ENCODE data around the gene GINS2. TPM values are rescaled to one million over a fixed set of nuclear protein-coding genes. Genes with fewer than 3 reads are reported as not detected.

GINS2 gene
- total RNA-seq, 1 experiment from 2014 or later: 20.2 TPM

GRCh38 chr16:85685251-85685650, 3.5 kb downstream of the GINS2 start:
- peaks cover 3% of the 10 kb centered on the region for H3F3A ChIP-seq (ENCODE audit: insufficient read depth, low read depth)
- H3K9me2 ChIP-seq (ENCODE audit: insufficient read depth): no peaks in the 10 kb centered on the region
- intact Hi-C loops (cut with micrococcal nuclease; ENCODE audit: unreplicated experiment): no loop called here
- 0 out of 2 replicates have a peak, but pooled peaks cover 5% of the 10 kb centered on the region for H3K4me1 ChIP-seq (replicated peaks; ENCODE audit: insufficient read depth)
- no peaks in the 10 kb centered on the region for H3K9me3 ChIP-seq (ENCODE audit: insufficient read depth, low read depth)
- POLR2A ChIA-PET (ENCODE audit: unreplicated experiment): no interaction called here
- no peak overlapping the region for H3K4me3 ChIP-seq
- H3K4me2 ChIP-seq: no peak overlapping the region
- TF ChIP-seq EZH2 (IDR thresholded peaks at IDR 0.05; ENCODE audit: low read depth) (no peak), CTCF (conservative IDR thresholded peaks at IDR 0.05) (no peak)
- CTCF ChIA-PET: no interaction called here
- H3K27me3 ChIP-seq (ENCODE audit: insufficient read depth, low read depth): no peaks in the 10 kb centered on the region
- no TSS peak for BruUV-seq (replicated peaks)
- peaks cover 14% of the 10 kb centered on the region for H3K79me2 ChIP-seq (ENCODE audit: low read depth)
- H3K27ac ChIP-seq: no peak overlapping the region
- H2AFZ ChIP-seq: no peak overlapping the region
- no peak for DNase-seq
- no peaks in the 10 kb centered on the region for H3K36me3 ChIP-seq (ENCODE audit: low read depth)
- H4K20me1 ChIP-seq (ENCODE audit: insufficient read depth): no peaks in the 10 kb centered on the region

GRCh38 chr16:85683363-85683762, 5.4 kb downstream of the GINS2 start:
- no peak for DNase-seq
- peaks cover 13% of the 10 kb centered on the region for H3K79me2 ChIP-seq (ENCODE audit: low read depth)
- H3K27ac ChIP-seq: no peak overlapping the region
- no peaks in the 10 kb centered on the region for H3K9me2 ChIP-seq (ENCODE audit: insufficient read depth)
- H3K4me3 ChIP-seq: no peak overlapping the region
- H3K9me3 ChIP-seq (ENCODE audit: insufficient read depth, low read depth): no peaks in the 10 kb centered on the region
- CTCF ChIA-PET: no interaction called here
- no peak for TF ChIP-seq CTCF (conservative IDR thresholded peaks at IDR 0.05)
- TF ChIP-seq EZH2 (IDR thresholded peaks at IDR 0.05; ENCODE audit: low read depth): no peak
- H3K36me3 ChIP-seq (ENCODE audit: low read depth): no peaks in the 10 kb centered on the region
- H3K4me2 ChIP-seq: no peak overlapping the region
- no TSS peak for BruUV-seq (replicated peaks)
- POLR2A ChIA-PET (ENCODE audit: unreplicated experiment): no interaction called here
- no peak overlapping the region for H2AFZ ChIP-seq
- H3K4me1 ChIP-seq (replicated peaks; ENCODE audit: insufficient read depth): 0 out of 2 replicates have a peak, but pooled peaks cover 5% of the 10 kb centered on the region
- no peaks in the 10 kb centered on the region for H4K20me1 ChIP-seq (ENCODE audit: insufficient read depth)
- H3K27me3 ChIP-seq (ENCODE audit: insufficient read depth, low read depth): no peaks in the 10 kb centered on the region
- no peaks in the 10 kb centered on the region; the same call in 1 of the 2 replicates for H3F3A ChIP-seq (ENCODE audit: insufficient read depth, low read depth)
- intact Hi-C loops (cut with micrococcal nuclease; ENCODE audit: unreplicated experiment): no loop called here

GRCh38 chr16:85682516-85682915, 6.2 kb downstream of the GINS2 start:
- no peak overlapping the region for H3K4me3 ChIP-seq
- no peaks in the 10 kb centered on the region for H3K9me3 ChIP-seq (ENCODE audit: insufficient read depth, low read depth)
- H3K9me2 ChIP-seq (ENCODE audit: insufficient read depth): no peaks in the 10 kb centered on the region
- H3K4me2 ChIP-seq: no peak overlapping the region
- TF ChIP-seq EZH2 (IDR thresholded peaks at IDR 0.05; ENCODE audit: low read depth) (no peak), CTCF (conservative IDR thresholded peaks at IDR 0.05) (no peak)
- H3K79me2 ChIP-seq (ENCODE audit: low read depth): peaks cover 4% of the 10 kb centered on the region; the same call in 1 of the 2 replicates
- H3K27me3 ChIP-seq (ENCODE audit: insufficient read depth, low read depth): no peaks in the 10 kb centered on the region
- ChIA-PET CTCF (no interaction called here), POLR2A (ENCODE audit: unreplicated experiment) (no interaction called here)
- no peaks in the 10 kb centered on the region for H4K20me1 ChIP-seq (ENCODE audit: insufficient read depth)
- no peak overlapping the region for H2AFZ ChIP-seq
- H3K4me1 ChIP-seq (replicated peaks; ENCODE audit: insufficient read depth): 0 out of 2 replicates have a peak, but pooled peaks cover 3% of the 10 kb centered on the region
- intact Hi-C loops (cut with micrococcal nuclease; ENCODE audit: unreplicated experiment): no loop called here
- BruUV-seq (replicated peaks): no TSS peak
- no peak for DNase-seq
- peaks cover 2% of the 10 kb centered on the region; the same call in 1 of the 2 replicates for H3F3A ChIP-seq (ENCODE audit: insufficient read depth, low read depth)
- H3K36me3 ChIP-seq (ENCODE audit: low read depth): no peaks in the 10 kb centered on the region; the same call in 1 of the 2 replicates
- H3K27ac ChIP-seq: no peak overlapping the region
